CD14-positive monocyte (primary cell): ENCODE results near the gene MTMR12. TPM values are rescaled to one million over a fixed set of nuclear protein-coding genes. Genes with fewer than 3 reads are reported as not detected.

ENCODE experiments used
- DNase-seq, 3 donors: peaks; one replicate each; pipeline ENCODE4 v3.0.0-alpha.2; 2011 to 2022
- H2AFZ ChIP-seq: 2 replicates; pipeline ENCODE4 v1.6.0; 2012; ENCODE audit warnings: mild to moderate bottlenecking, low read depth, low read length, inconsistent platforms; ENCODE audit not compliant: insufficient read depth, poor library complexity, severe bottlenecking
- H3K27ac ChIP-seq, 2 donors: 1 replicate in 1 of 2; 2 replicates in 1 of 2; pipeline ENCODE4 v1.5.1; 2012 to 2013; ENCODE audit warnings: low read length in 2 of 2, control low read depth in 1 of 2, inconsistent platforms in 1 of 2, low read depth in 1 of 2, mild to moderate bottlenecking in 1 of 2
- H3K27me3 ChIP-seq, 2 donors: one replicate each; pipeline versions ENCODE4 v1.6.0 to v1.6.1; 2011 to 2013; ENCODE audit warnings: low read length in 2 of 2; ENCODE audit not compliant: control insufficient read depth in 2 of 2, insufficient read depth in 2 of 2
- H3K36me3 ChIP-seq, 2 donors: replicated peaks in 1 of 2; 1 replicate in 1 of 2; 2 replicates in 1 of 2; pipeline versions ENCODE4 v1.5.1 to v1.6.1; 2012 to 2013; ENCODE audit warnings: low read length in 2 of 2, control low read depth in 1 of 2, inconsistent platforms in 1 of 2, mild to moderate bottlenecking in 1 of 2; ENCODE audit not compliant: insufficient read depth in 2 of 2, control insufficient read depth in 1 of 2
- H3K4me1 ChIP-seq, 2 donors: 1 replicate in 1 of 2; 2 replicates in 1 of 2; pipeline versions ENCODE4 v1.5.1 to v1.6.1; 2012 to 2013; ENCODE audit warnings: low read length in 2 of 2, control low read depth in 1 of 2, inconsistent platforms in 1 of 2, mild to moderate bottlenecking in 1 of 2, moderate library complexity in 1 of 2; ENCODE audit not compliant: insufficient read depth in 2 of 2, control insufficient read depth in 1 of 2
- H3K4me2 ChIP-seq: replicated peaks from 2 replicates; pipeline ENCODE3; 2012; ENCODE audit warnings: low read length, moderate library complexity, mild to moderate bottlenecking; ENCODE audit not compliant: poor library complexity, severe bottlenecking; ENCODE audit errors: extremely low read depth
- H3K4me3 ChIP-seq, 3 experiments: fragments of 200-600 bp in 1 of 3; sonication (generic) in 1 of 3; replicated peaks in 1 of 3; 1 replicate in 2 of 3; 2 replicates in 1 of 3; pipeline ENCODE4 v1.5.1; 2011 to 2013; ENCODE audit warnings: low read length in 3 of 3, mild to moderate bottlenecking in 3 of 3, control low read depth in 2 of 3, low read depth in 2 of 3, inconsistent platforms in 1 of 3, moderate library complexity in 1 of 3
- H3K79me2 ChIP-seq: 2 replicates; pipeline ENCODE4 v1.6.0; 2012; ENCODE audit warnings: mild to moderate bottlenecking, control low read depth, inconsistent platforms, low read length, moderate library complexity; ENCODE audit not compliant: insufficient read depth
- H3K9ac ChIP-seq: 2 replicates; pipeline ENCODE4 v1.6.0; 2017; ENCODE audit warnings: low read length, mild to moderate bottlenecking; ENCODE audit not compliant: insufficient read depth, poor library complexity, severe bottlenecking
- H3K9me3 ChIP-seq, 2 donors: replicated peaks in 1 of 2; 1 replicate in 1 of 2; 2 replicates in 1 of 2; pipeline versions ENCODE4 v1.5.1 to v1.6.1; 2012 to 2013; ENCODE audit warnings: low read length in 2 of 2, control low read depth in 1 of 2; ENCODE audit not compliant: control insufficient read depth in 1 of 2, insufficient read depth in 1 of 2
- H4K20me1 ChIP-seq: 2 replicates; pipeline ENCODE4 v1.6.0; 2012; ENCODE audit warnings: mild to moderate bottlenecking, low read length, control low read depth, moderate library complexity; ENCODE audit not compliant: insufficient read depth
- H3K27ac Mint-ChIP-seq, 7 donors: one replicate each; pipeline ENCODE4 v1.8.0; 2020; ENCODE audit warnings: mild to moderate bottlenecking in 7 of 7, mixed read lengths in 7 of 7, moderate library complexity in 6 of 7, inconsistent platforms in 2 of 7
- H3K27me3 Mint-ChIP-seq, 3 donors: one replicate each; pipeline ENCODE4 v1.8.0; 2021 to 2022; ENCODE audit warnings: low read depth in 3 of 3, mild to moderate bottlenecking in 3 of 3, mixed read lengths in 3 of 3, moderate library complexity in 3 of 3, inconsistent platforms in 1 of 3
- H3K36me3 Mint-ChIP-seq, 2 donors: one replicate each; pipeline ENCODE4 v1.8.0; 2020; ENCODE audit warnings: mixed read lengths in 2 of 2, inconsistent platforms in 1 of 2, mild to moderate bottlenecking in 1 of 2
- H3K4me1 Mint-ChIP-seq: one replicate; pipeline ENCODE4 v1.8.0; 2020; ENCODE audit warnings: mild to moderate bottlenecking, mixed read lengths
- H3K4me3 Mint-ChIP-seq, 2 donors: one replicate each; pipeline ENCODE4 v1.8.0; 2020; ENCODE audit warnings: mild to moderate bottlenecking in 2 of 2, mixed read lengths in 2 of 2, moderate library complexity in 1 of 2
- H3K9me3 Mint-ChIP-seq, 7 donors: one replicate each; pipeline ENCODE4 v1.8.0; 2020 to 2022; ENCODE audit warnings: mixed read lengths in 7 of 7, mild to moderate bottlenecking in 6 of 7, moderate library complexity in 6 of 7, inconsistent platforms in 2 of 7
- CTCF ChIP-seq: fragments of 200-600 bp; IDR thresholded peaks from one replicate; pipeline ENCODE4 v1.8.0; 2022; ENCODE audit warnings: antibody characterized with exemption, mild to moderate bottlenecking
- WGBS: methylation state at CpG from one replicate; pipeline ENCODE4 v1.1.5; 2013; ENCODE audit warnings: missing lambda C conversion rate; ENCODE audit not compliant: insufficient coverage; 5-methylcytosine and 5-hydroxymethylcytosine counted together
- intact Hi-C, 2 donors: fragments of 100-400 bp; cut with micrococcal nuclease; formaldehyde crosslinking; loops; one replicate each; pipeline versions ENCODE4 v1.15.0 to v1.15.1; 2023
- polyA plus RNA-seq, 3 donors: library from polyadenylated mRNA; depleted of rRNA in 1 of 3; unstranded in 2 of 3; stranded (reverse) in 1 of 3; fragments of 300-500 nt in 2 of 3; fragments of >200 nt in 1 of 3; fragmentation: Illumina TruSeq in 2 of 3; gene quantifications; 1 replicate in 2 of 3; 2 replicates in 1 of 3; pipeline ENCODE4 v1.2.3, GENCODE V29; 2012 to 2021

The MTMR12 gene
- polyA plus RNA-seq, 3 donors = 10.3 to 19.0 (median 17.3) TPM

DNA sequence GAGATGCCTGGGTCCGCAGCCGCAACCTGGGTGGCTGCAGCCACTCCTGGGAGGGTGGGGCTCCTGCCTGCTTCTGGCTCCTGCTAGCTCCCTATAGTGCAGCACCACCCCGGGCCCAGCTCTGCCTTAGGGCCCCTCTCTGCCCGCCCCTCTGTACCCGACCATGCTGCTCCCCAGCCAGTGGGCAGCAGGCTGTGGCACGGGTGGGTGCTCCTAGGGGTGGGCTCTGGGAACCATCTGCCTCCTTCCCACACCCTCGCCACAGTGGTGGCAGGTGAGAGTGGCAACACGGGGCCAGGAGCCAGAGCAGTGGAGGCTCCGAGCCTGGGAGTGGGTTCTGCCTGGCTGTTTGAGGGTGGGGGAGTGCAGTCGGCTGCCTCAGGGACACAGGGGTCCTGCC is 7.8 kb upstream of the MTMR12 start:
- Histone ChIP-seq H3K36me3 (no peaks in the 10 kb centered on the region), H2AFZ (no peak overlapping the region), H3K27me3 (no peaks in the 10 kb centered on the region), H3K9ac (no peak overlapping the region), H3K4me1 (no peaks in the 10 kb centered on the region), H3K4me3 (no peak overlapping the region), H3K9me3 (peaks cover 31 to 41% of the 10 kb centered on the region in 2 donors), H3K27ac (no peak overlapping the region), H4K20me1 (no peaks in the 10 kb centered on the region), H3K4me2 (no peak overlapping the region), H3K79me2 (no peaks in the 10 kb centered on the region)
- H3K36me3 Mint-ChIP-seq = no peaks in the 10 kb centered on the region
- peaks cover 15 to 44% (median 32%) of the 10 kb centered on the region in 7 donors for H3K9me3 Mint-ChIP-seq
- TF ChIP-seq CTCF = no peak
- WGBS = 100% methylated on average over 6 of the region's 10 CpGs
- intact Hi-C loops = no loop called here
- no peak overlapping the region for H3K27ac Mint-ChIP-seq
- H3K4me1 Mint-ChIP-seq = no peaks in the 10 kb centered on the region
- H3K27me3 Mint-ChIP-seq = peaks cover 3% of the 10 kb centered on the region in 3 donors
- no peak overlapping the region for H3K4me3 Mint-ChIP-seq
- no peak for DNase-seq

DNA sequence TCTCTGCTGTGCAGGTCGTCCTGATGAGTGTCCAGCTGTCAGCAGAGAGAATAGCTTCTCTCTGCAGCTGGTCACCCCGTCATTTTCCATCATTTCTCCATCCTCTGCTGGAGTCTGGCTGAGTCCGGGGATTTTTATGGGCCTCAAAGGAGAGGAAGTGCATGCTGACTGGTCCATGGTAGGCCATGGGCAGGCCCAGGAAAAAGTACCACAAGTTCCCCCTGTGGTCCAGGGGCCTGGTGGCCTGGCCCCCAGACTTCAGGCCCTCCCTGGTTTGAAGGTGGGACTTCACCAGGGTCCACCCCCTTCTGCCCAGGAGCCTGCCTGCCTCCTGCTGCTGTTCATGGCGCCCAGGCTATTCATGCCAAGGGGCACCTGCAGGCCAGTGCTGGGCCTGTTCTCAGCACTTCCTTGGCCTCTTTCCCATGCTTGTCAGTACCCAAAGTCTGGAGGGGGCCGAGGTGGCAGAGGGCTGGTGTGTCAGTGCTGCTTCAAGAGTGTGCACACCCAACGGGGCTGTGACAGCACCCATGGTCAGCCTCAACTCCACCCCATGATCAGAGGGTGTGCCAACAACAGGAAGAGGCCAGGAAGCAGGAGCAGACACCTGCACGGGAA is 7.3 kb upstream of the MTMR12 start:
- no peak for TF ChIP-seq CTCF
- Mint-ChIP-seq H3K36me3 (no peaks in the 10 kb centered on the region), H3K9me3 (peaks cover 15 to 44% (median 32%) of the 10 kb centered on the region in 7 donors), H3K4me1 (no peaks in the 10 kb centered on the region), H3K27me3 (peaks cover 3% of the 10 kb centered on the region in 3 donors), H3K27ac (no peak overlapping the region), H3K4me3 (no peak overlapping the region)
- Histone ChIP-seq H3K27me3 (no peaks in the 10 kb centered on the region), H3K4me1 (no peaks in the 10 kb centered on the region), H3K27ac (no peak overlapping the region), H3K4me2 (no peak overlapping the region), H3K4me3 (no peak overlapping the region), H4K20me1 (no peaks in the 10 kb centered on the region), H3K79me2 (no peaks in the 10 kb centered on the region), H3K36me3 (no peaks in the 10 kb centered on the region), H3K9ac (no peak overlapping the region), H3K9me3 (peaks cover 31 to 41% of the 10 kb centered on the region in 2 donors), H2AFZ (no peak overlapping the region)
- intact Hi-C loops = loop anchor here in 1 of 2 donors (10.0 kb wide), 1 partner anchor 85 kb away; no protein-coding TSS in a partner anchor
- no peak for DNase-seq
- 96% methylated on average over 5 of the region's 7 CpGs for WGBS
